Endothelial cell of umbilical vein (primary cell): Measurements from ENCODE around the gene GAB2. TPM values are rescaled to one million over a fixed set of nuclear protein-coding genes. Genes with fewer than 3 reads are reported as not detected.

ENCODE experiments used
- BruUV-seq: library from RNA; stranded (reverse); fragments of 400-500 nt; replicated peaks from 2 replicates; lab custom pipeline; 2021; lab: Mats Ljungman, UMichigan
- CTCF ChIA-PET: fragments of 300-600, 350-600 bp; sonication (Branson Sonifier 250); formaldehyde crosslinking; loops from one replicate; lab custom pipeline; 2021; ENCODE audit warnings: antibody characterized with exemption, inconsistent platforms; lab: Charles Lee
- POLR2A ChIA-PET: fragments of 300-600, 350-600 bp; sonication (Branson Sonifier 250); formaldehyde crosslinking; loops from one replicate; lab custom pipeline; 2021; ENCODE audit warnings: antibody characterized with exemption, inconsistent platforms; lab: Charles Lee
- DNase-seq: peaks from one replicate; pipeline ENCODE4 v3.0.0-alpha.2; 2011; ENCODE audit warnings: low read depth, low spot score
- FAIRE-seq: peaks from 2 replicates; lab custom pipeline; 2011; peaks lifted over from hg19 to GRCh38; lab: Jason Lieb, UNC
- H2AFZ ChIP-seq: 2 replicates; pipeline ENCODE4 v1.6.0; 2012; ENCODE audit warnings: low read depth, low read length, control low read depth, inconsistent platforms
- H3K27ac ChIP-seq: 2 replicates; pipeline ENCODE4 v1.5.1; 2011; ENCODE audit warnings: low read depth, mild to moderate bottlenecking, control low read depth, low read length, moderate library complexity; ENCODE audit not compliant: insufficient read depth
- H3K27me3 ChIP-seq, 2 experiments: 2 replicates each; pipeline versions ENCODE4 v1.6.0 to v1.6.1; 2011; ENCODE audit warnings: low read length in 2 of 2, mixed read lengths in 1 of 2; ENCODE audit not compliant: control insufficient read depth in 2 of 2, insufficient read depth in 2 of 2
- H3K36me3 ChIP-seq, 2 experiments: 2 replicates in 1 of 2; 3 replicates in 1 of 2; pipeline ENCODE4 v1.5.1; 2011; ENCODE audit warnings: low read length in 2 of 2, mild to moderate bottlenecking in 1 of 2, moderate library complexity in 1 of 2; ENCODE audit not compliant: control insufficient read depth in 2 of 2, insufficient read depth in 2 of 2; ENCODE audit errors: extremely low read depth in 1 of 2
- H3K4me1 ChIP-seq: 3 replicates; pipeline ENCODE4 v1.5.1; 2011; ENCODE audit warnings: mild to moderate bottlenecking, low read length; ENCODE audit not compliant: control insufficient read depth, insufficient read depth; ENCODE audit errors: extremely low read depth
- H3K4me2 ChIP-seq: 2 replicates; pipeline ENCODE4 v1.6.1; 2011; ENCODE audit warnings: low read length, control low read depth, mixed read lengths; ENCODE audit not compliant: insufficient read depth
- H3K4me3 ChIP-seq, 3 experiments: fragments of 200-600 bp in 1 of 3; sonication (generic), shearing (Covaris generic) in 1 of 3; replicated peaks in 1 of 3; 2 replicates each; pipeline ENCODE4 v1.5.1; 2011 to 2016; ENCODE audit warnings: control low read depth in 3 of 3, low read length in 3 of 3, mild to moderate bottlenecking in 2 of 3, inconsistent platforms in 1 of 3, low read depth in 1 of 3, moderate library complexity in 1 of 3; ENCODE audit not compliant: insufficient read depth in 1 of 3
- H3K79me2 ChIP-seq: 2 replicates; pipeline ENCODE4 v1.6.0; 2012; ENCODE audit warnings: low read length, inconsistent platforms; ENCODE audit not compliant: control insufficient read depth, insufficient read depth
- H3K9ac ChIP-seq: replicated peaks from 2 replicates; pipeline ENCODE3; 2011; ENCODE audit warnings: low read length, control low read depth; ENCODE audit not compliant: insufficient read depth; ENCODE audit errors: extremely low read depth
- H3K9me1 ChIP-seq: replicated peaks from 3 replicates; pipeline ENCODE4 v1.6.0; 2011; ENCODE audit warnings: mild to moderate bottlenecking, low read length; ENCODE audit not compliant: control insufficient read depth, insufficient read depth; ENCODE audit errors: extremely low read depth
- H3K9me3 ChIP-seq: replicated peaks from 2 replicates; pipeline ENCODE4 v1.5.1; 2012; ENCODE audit warnings: low read length, inconsistent platforms; ENCODE audit not compliant: control insufficient read depth, insufficient read depth
- H4K20me1 ChIP-seq: replicated peaks from 2 replicates; pipeline ENCODE3; 2011; ENCODE audit warnings: mild to moderate bottlenecking, low read length; ENCODE audit not compliant: control insufficient read depth, insufficient read depth; ENCODE audit errors: extremely low read depth
- FOS ChIP-seq: IDR thresholded peaks from 2 replicates; pipeline ENCODE4 v1.6.1; 2011; ENCODE audit warnings: mild to moderate bottlenecking, low read length, moderate library complexity, borderline replicate concordance; ENCODE audit not compliant: insufficient read depth
- dilution Hi-C: fragments of 300-500 bp; cut with MboI; formaldehyde crosslinking; loops from one replicate; pipeline ENCODE4 v1.15.0; 2019; ENCODE audit warnings: low sequenced_read_pairs; ENCODE audit not compliant: extremely low pct_ligation_motif_present
- intact Hi-C: fragments of 100-400 bp; cut with micrococcal nuclease; formaldehyde crosslinking; loops from one replicate; pipeline ENCODE4 v1.10.0; 2022
- polyA plus RNA-seq, 4 experiments: library from polyadenylated mRNA; depleted of rRNA in 3 of 4; stranded (reverse) in 3 of 4; unstranded in 1 of 4; fragments of >200 nt; gene quantifications; 2 replicates each; pipeline versions ENCODE4 v1.2.1 to v1.2.3, GENCODE V29; 2011 to 2012; ENCODE audit warnings: missing spikeins in 1 of 4
- total RNA-seq: library from RNA; stranded (reverse); gene quantifications from 2 replicates; pipeline ENCODE4 v1.2.3, GENCODE V29; 2021
- TF ChIP-seq, protein P1 (sequence below): IDR thresholded peaks from 2 replicates; pipeline ENCODE4 v1.6.1; 2011; ENCODE audit not compliant: insufficient read depth, insufficient read length

Gene GAB2
- total and polyA plus RNA-seq, 2 donors (not counting 3 experiments of a cell fraction or from before 2014, with no cell fraction given), result 19.6 to 39.6 TPM

DNA sequence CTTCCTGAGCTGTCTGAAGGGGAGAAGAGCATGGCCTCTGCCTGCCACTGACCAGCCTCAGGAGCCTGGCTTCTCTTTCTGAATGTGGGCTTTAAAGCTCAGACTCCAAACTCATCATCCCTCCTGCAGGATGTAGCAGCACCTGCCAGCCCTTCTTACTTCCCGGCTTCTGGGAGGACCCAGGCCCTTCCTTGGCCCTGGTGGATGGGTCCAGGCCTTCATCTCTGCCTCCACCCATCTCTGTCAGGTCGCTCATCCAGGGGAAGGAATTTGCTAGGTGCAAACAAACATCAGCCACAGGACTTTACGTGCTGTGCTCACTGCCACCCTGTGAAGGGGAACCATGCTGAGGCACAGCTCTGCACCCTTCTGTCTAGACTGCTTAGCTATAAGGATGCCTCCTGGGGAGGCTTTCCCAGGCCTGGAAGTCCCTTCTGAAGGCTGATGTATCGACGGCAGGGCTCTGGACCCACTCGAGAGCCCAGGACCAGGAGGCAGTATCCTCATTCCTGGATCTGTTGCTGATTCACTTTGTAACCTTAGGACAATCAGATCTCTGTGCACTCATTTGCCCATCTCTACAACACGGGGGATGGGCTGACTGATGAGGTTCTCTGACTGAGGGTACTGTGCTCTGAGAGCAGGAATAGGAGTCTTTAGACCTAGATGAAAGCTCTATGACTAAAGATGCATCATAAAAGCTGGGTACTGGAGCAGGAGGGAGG lies 198.0 kb downstream of the GAB2 start:
- no peaks in the 10 kb centered on the region for H3K79me2 ChIP-seq
- CTCF ChIA-PET, result interaction anchor here (0.6 to 2.4 kb wide), 4 partner anchors 13 to 345 kb away, joined by 3 to 9 read pairs (median 4); no protein-coding TSS in a partner anchor
- H3K9me1 ChIP-seq, result no peaks in the 10 kb centered on the region
- no peak for TF ChIP-seq FOS
- intact Hi-C loops (no loop called here), dilution Hi-C loops (no loop called here)
- DNase-seq (no peak), FAIRE-seq (no peak)
- H3K4me2 ChIP-seq, result no peak overlapping the region
- peaks cover 29 to 76% of the 10 kb centered on the region in 2 experiments for H3K36me3 ChIP-seq
- no peak overlapping the region for H3K27ac ChIP-seq
- H3K9me3 ChIP-seq, result no peaks in the 10 kb centered on the region
- H2AFZ ChIP-seq, result no peak overlapping the region
- H4K20me1 ChIP-seq, result no peaks in the 10 kb centered on the region
- no peaks in the 10 kb centered on the region for H3K4me1 ChIP-seq
- H3K9ac ChIP-seq, result no peak overlapping the region
- H3K4me3 ChIP-seq, result no peak overlapping the region
- no peaks in the 10 kb centered on the region for H3K27me3 ChIP-seq
- no TSS peak for BruUV-seq
- POLR2A ChIA-PET, result no interaction called here

DNA sequence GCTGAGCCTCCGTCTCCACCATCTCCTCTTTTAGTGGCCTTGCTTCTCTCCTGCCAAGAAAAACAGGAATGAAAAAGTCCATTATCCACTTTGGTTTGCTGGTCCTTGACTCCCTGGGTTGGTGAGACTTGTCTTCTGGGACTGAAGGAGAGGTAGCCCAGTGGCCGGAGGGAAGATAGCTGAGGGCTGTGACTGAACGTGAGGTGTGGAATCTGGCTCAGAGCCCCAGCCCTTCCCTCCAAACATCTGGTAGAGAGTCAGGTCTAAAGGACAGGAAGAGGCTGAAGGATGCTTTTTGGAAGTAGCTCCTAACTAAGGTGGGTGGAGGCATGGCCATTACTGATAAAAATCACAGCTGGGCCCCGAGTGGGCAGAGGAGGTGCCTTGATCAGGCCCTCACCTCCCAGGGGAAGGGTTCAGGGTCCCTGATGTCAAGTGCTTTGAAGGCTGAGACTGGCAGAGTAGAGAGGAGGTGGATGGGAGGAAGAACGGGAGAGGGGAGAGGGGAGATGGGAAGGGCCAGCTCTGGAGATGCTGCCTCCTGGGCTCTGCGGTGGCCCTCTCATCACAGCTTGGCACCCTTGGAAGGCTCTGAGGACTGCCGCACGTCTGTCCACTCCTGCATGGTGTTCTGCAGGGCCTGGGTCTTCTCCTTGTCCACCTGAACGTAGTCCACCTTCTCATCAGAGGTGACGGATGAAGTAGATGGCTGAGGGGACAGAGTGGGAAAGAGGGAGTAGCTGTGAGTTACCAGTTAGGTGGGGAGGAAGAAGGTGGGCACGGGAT lies 198.7 kb downstream of the GAB2 start:
- Histone ChIP-seq H3K4me3 (no peak overlapping the region), H3K9me1 (no peaks in the 10 kb centered on the region), H3K4me1 (no peaks in the 10 kb centered on the region), H3K9me3 (no peaks in the 10 kb centered on the region), H3K79me2 (no peaks in the 10 kb centered on the region), H3K27ac (no peak overlapping the region), H3K4me2 (no peak overlapping the region), H2AFZ (no peak overlapping the region), H3K27me3 (no peaks in the 10 kb centered on the region), H4K20me1 (no peaks in the 10 kb centered on the region), H3K9ac (no peak overlapping the region), H3K36me3 (peaks cover 24 to 70% of the 10 kb centered on the region in 2 experiments)
- FAIRE-seq (no peak), DNase-seq (no peak)
- TF ChIP-seq, protein P1, sequence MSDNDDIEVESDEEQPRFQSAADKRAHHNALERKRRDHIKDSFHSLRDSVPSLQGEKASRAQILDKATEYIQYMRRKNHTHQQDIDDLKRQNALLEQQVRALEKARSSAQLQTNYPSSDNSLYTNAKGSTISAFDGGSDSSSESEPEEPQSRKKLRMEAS, result no peak
- dilution Hi-C loops, result no loop called here
- CTCF ChIA-PET, result interaction anchor here (1.0 to 2.4 kb wide), 3 partner anchors 12 to 346 kb away, joined by 3 to 9 read pairs (median 4); no protein-coding TSS in a partner anchor
- POLR2A ChIA-PET, result no interaction called here
- intact Hi-C loops, result no loop called here
- TSS peak; percentile 14 for BruUV-seq
